H1 (cell line): Measurements from ENCODE around the gene FXYD7. TPM values are rescaled to one million over a fixed set of nuclear protein-coding genes. Genes with fewer than 3 reads are reported as not detected.

Experiments
- CTCF ChIA-PET: fragments of 300-600 bp; sonication (Branson Sonifier 250); formaldehyde crosslinking; loops from one replicate; lab custom pipeline; 2021; ENCODE audit not compliant: partially characterized antibody; lab: Charles Lee
- POLR2A ChIA-PET: fragments of 300-600 bp; sonication (Branson Sonifier 250); formaldehyde crosslinking; loops from one replicate; lab custom pipeline; 2021; ENCODE audit warnings: inconsistent platforms; ENCODE audit not compliant: partially characterized antibody; lab: Charles Lee
- DNase-seq, 2 experiments: peaks; one replicate each; pipeline versions ENCODE4 v3.0.0 to v3.0.0-alpha.2; 2010 to 2022; ENCODE audit warnings: low spot score in 2 of 2, low read depth in 1 of 2, mixed read lengths in 1 of 2
- FAIRE-seq: peaks from 2 replicates; lab custom pipeline; 2011; peaks lifted over from hg19 to GRCh38; lab: Jason Lieb, UNC
- H2AFZ ChIP-seq: 2 replicates; pipeline ENCODE4 v1.8.1; 2012; ENCODE audit warnings: low read length, inconsistent platforms
- H2AK5ac ChIP-seq: 2 replicates; pipeline ENCODE4 v1.6.1; 2013; ENCODE audit warnings: low read depth, low read length
- H2BK120ac ChIP-seq: replicated peaks from 2 replicates; pipeline ENCODE3; 2013; ENCODE audit warnings: low read depth, low read length, inconsistent platforms
- H2BK12ac ChIP-seq: 2 replicates; pipeline ENCODE4 v1.6.1; 2013; ENCODE audit warnings: low read depth, low read length
- H2BK15ac ChIP-seq: 2 replicates; pipeline ENCODE4 v1.6.1; 2013; ENCODE audit warnings: low read length
- H2BK20ac ChIP-seq: 2 replicates; pipeline ENCODE4 v1.6.1; 2013; ENCODE audit warnings: low read length
- H2BK5ac ChIP-seq: 2 replicates; pipeline ENCODE4 v1.6.1; 2013; ENCODE audit warnings: low read depth, low read length
- H3K14ac ChIP-seq: 2 replicates; pipeline ENCODE4 v1.6.1; 2013; ENCODE audit warnings: inconsistent platforms; ENCODE audit not compliant: insufficient read length
- H3K18ac ChIP-seq: 2 replicates; pipeline ENCODE4 v1.6.1; 2013; ENCODE audit warnings: low read length; ENCODE audit errors: extremely low read depth
- H3K23ac ChIP-seq: 2 replicates; pipeline ENCODE4 v1.6.1; 2013; ENCODE audit warnings: inconsistent platforms; ENCODE audit not compliant: insufficient read length
- H3K23me2 ChIP-seq: 2 replicates; pipeline ENCODE4 v1.6.1; 2013; ENCODE audit warnings: low read depth, low read length
- H3K27ac ChIP-seq: 2 replicates; pipeline ENCODE4 v1.6.1; 2011; ENCODE audit warnings: low read depth, low read length, inconsistent platforms
- H3K27me3 ChIP-seq, 4 experiments: replicated peaks in 1 of 4; 1 replicate in 1 of 4; 2 replicates in 3 of 4; pipeline versions ENCODE4 v1.6.1 to v1.8.1; 2011 to 2013; ENCODE audit warnings: low read length in 3 of 4, mild to moderate bottlenecking in 3 of 4, inconsistent platforms in 2 of 4, mixed read lengths in 2 of 4, moderate library complexity in 1 of 4; ENCODE audit not compliant: control insufficient read depth in 3 of 4, insufficient read depth in 3 of 4; ENCODE audit errors: extremely low read depth in 1 of 4
- H3K36me3 ChIP-seq, 4 experiments: 2 replicates each; pipeline versions ENCODE4 v1.6.1 to v1.8.1; 2011 to 2013; ENCODE audit warnings: mild to moderate bottlenecking in 4 of 4, low read length in 3 of 4, moderate library complexity in 2 of 4, control low read depth in 1 of 4, inconsistent platforms in 1 of 4; ENCODE audit not compliant: insufficient read depth in 4 of 4, control insufficient read depth in 2 of 4
- H3K4ac ChIP-seq: replicated peaks from 2 replicates; pipeline ENCODE3; 2013; ENCODE audit warnings: low read length, low read depth, mixed read lengths, inconsistent platforms; ENCODE audit not compliant: insufficient read length
- H3K4me1 ChIP-seq, 4 experiments: replicated peaks in 1 of 4; 1 replicate in 1 of 4; 2 replicates in 3 of 4; pipeline versions ENCODE4 v1.6.1 to v1.8.1; 2011 to 2013; ENCODE audit warnings: low read length in 3 of 4, inconsistent platforms in 2 of 4, mixed read lengths in 1 of 4; ENCODE audit not compliant: insufficient read depth in 4 of 4, control insufficient read depth in 3 of 4
- H3K4me2 ChIP-seq, 2 experiments: 2 replicates each; pipeline versions ENCODE4 v1.6.1 to v1.8.1; 2011 to 2013; ENCODE audit warnings: low read depth in 2 of 2, low read length in 2 of 2, control low read depth in 1 of 2, inconsistent platforms in 1 of 2, mild to moderate bottlenecking in 1 of 2; ENCODE audit not compliant: insufficient read depth in 1 of 2
- H3K4me3 ChIP-seq, 4 experiments: fragments of 200-600, 300-600 bp in 1 of 4; sonication (generic), shearing (Covaris generic), sonication (Bioruptor Twin) in 1 of 4; 2 replicates each; pipeline versions ENCODE4 v1.5.1 to v1.8.1; 2011 to 2016; ENCODE audit warnings: low read length in 4 of 4, low read depth in 3 of 4, control low read depth in 2 of 4, inconsistent platforms in 2 of 4, mild to moderate bottlenecking in 2 of 4, mixed read lengths in 1 of 4, moderate library complexity in 1 of 4; ENCODE audit not compliant: insufficient read depth in 2 of 4; ENCODE audit errors: extremely low read depth in 1 of 4
- H3K56ac ChIP-seq: replicated peaks from 2 replicates; pipeline ENCODE3; 2013; ENCODE audit warnings: low read depth, mild to moderate bottlenecking, mixed read lengths, low read length, inconsistent platforms; ENCODE audit not compliant: insufficient read length
- H3K79me1 ChIP-seq: 2 replicates; pipeline ENCODE4 v1.6.1; 2013; ENCODE audit warnings: low read depth, low read length, control low read depth
- H3K79me2 ChIP-seq, 2 experiments: 2 replicates each; pipeline versions ENCODE4 v1.6.1 to v1.8.1; 2012 to 2013; ENCODE audit warnings: low read length in 2 of 2, mild to moderate bottlenecking in 2 of 2, inconsistent platforms in 1 of 2; ENCODE audit not compliant: insufficient read depth in 2 of 2, control insufficient read depth in 1 of 2
- H3K9ac ChIP-seq, 4 experiments: replicated peaks in 1 of 4; 1 replicate in 1 of 4; 2 replicates in 3 of 4; pipeline versions ENCODE4 v1.6.1 to v1.8.1; 2011 to 2013; ENCODE audit warnings: low read depth in 3 of 4, low read length in 3 of 4, control low read depth in 2 of 4, mild to moderate bottlenecking in 2 of 4, moderate library complexity in 2 of 4, inconsistent platforms in 1 of 4; ENCODE audit errors: extremely low read depth in 1 of 4
- H3K9me3 ChIP-seq, 2 experiments: 2 replicates each; pipeline versions ENCODE4 v1.6.1 to v1.8.1; 2012 to 2013; ENCODE audit warnings: mild to moderate bottlenecking in 2 of 2, moderate library complexity in 2 of 2, control low read depth in 1 of 2, inconsistent platforms in 1 of 2, low read depth in 1 of 2, low read length in 1 of 2, mixed read lengths in 1 of 2; ENCODE audit not compliant: insufficient read depth in 2 of 2
- H4K20me1 ChIP-seq, 2 experiments: replicated peaks in 1 of 2; 2 replicates each; pipeline versions ENCODE3 to v1.8.1; 2011 to 2013; ENCODE audit warnings: inconsistent platforms in 2 of 2, low read length in 2 of 2, mild to moderate bottlenecking in 1 of 2; ENCODE audit not compliant: insufficient read depth in 2 of 2, control insufficient read depth in 1 of 2
- H4K5ac ChIP-seq: 2 replicates; pipeline ENCODE4 v1.6.1; 2013; ENCODE audit warnings: low read length, low read depth, mixed read lengths, inconsistent platforms; ENCODE audit not compliant: insufficient read length
- H4K8ac ChIP-seq: 2 replicates; pipeline ENCODE4 v1.8.0; 2013; ENCODE audit warnings: mild to moderate bottlenecking, moderate library complexity, low read length, inconsistent platforms; ENCODE audit not compliant: insufficient read depth; ENCODE audit errors: extremely low read depth
- H4K91ac ChIP-seq: replicated peaks from 2 replicates; pipeline ENCODE3; 2013; ENCODE audit warnings: low read length, mixed read lengths, inconsistent platforms; ENCODE audit not compliant: insufficient read length
- ASH2L ChIP-seq: fragments of 200-600, 300-600 bp; sonication (generic); IDR thresholded peaks from one replicate; pipeline ENCODE4 v1.7.1; 2017; ENCODE audit warnings: low read length
- BCL11A ChIP-seq, 2 experiments: IDR thresholded peaks; one replicate each; pipeline ENCODE4 v1.6.1; 2011; ENCODE audit warnings: low read depth in 2 of 2, low read length in 2 of 2, mild to moderate bottlenecking in 2 of 2
- SUZ12 ChIP-seq: fragments of 200-600 bp; sonication (generic); IDR thresholded peaks from 2 replicates; pipeline ENCODE4 v1.6.1; 2012; ENCODE audit warnings: mild to moderate bottlenecking, inconsistent platforms, low read length, moderate library complexity, mixed read lengths
- TAF1 ChIP-seq: IDR thresholded peaks from 2 replicates; pipeline ENCODE4 v1.6.1; 2011; ENCODE audit warnings: mild to moderate bottlenecking, low read depth, low read length
- TAF7 ChIP-seq: optimal IDR thresholded peaks from 2 replicates; pipeline ENCODE3; 2011; ENCODE audit warnings: low read depth, mild to moderate bottlenecking, inconsistent platforms, low read length, moderate library complexity, borderline replicate concordance
- WGBS, 2 experiments: shearing (Covaris generic) in 1 of 2; methylation state at CpG; one replicate each; pipeline versions ENCODE4 v1.1.6 to v1.1.7; 2013 to 2015; ENCODE audit warnings: low lambda C conversion rate in 2 of 2, mixed read lengths in 2 of 2, inconsistent platforms in 1 of 2, low coverage in 1 of 2, missing lambda C conversion rate in 1 of 2; ENCODE audit not compliant: insufficient replicate concordance in 2 of 2, insufficient coverage in 1 of 2, insufficient read length in 1 of 2; ENCODE audit errors: extremely low coverage in 1 of 2, missing lambda C conversion rate in 1 of 2; 5-methylcytosine and 5-hydroxymethylcytosine counted together
- polyA plus RNA-seq, 7 experiments: library from polyadenylated mRNA; depleted of rRNA in 3 of 7; stranded (reverse) in 5 of 7; unstranded in 2 of 7; fragments of >200 nt in 5 of 7; fragments of 200-250 nt in 2 of 7; gene quantifications; 1 replicate in 5 of 7; 2 replicates in 1 of 7; 4 replicates in 1 of 7; pipeline versions ENCODE4 v1.2.1 to v1.2.3, GENCODE V29; 2011 to 2013; ENCODE audit warnings: missing spikeins in 2 of 7, mixed read lengths in 2 of 7
- total RNA-seq: library from RNA; stranded (reverse); fragmentation: NEBNext Ultra II Directional; extraction: Animal tissue kit (Norgen Biotek cat#: 25700); gene quantifications from 2 replicates; pipeline ENCODE4 v1.2.1, GENCODE V29; 2021

Gene FXYD7
- total and polyA plus RNA-seq, 2 of the 8 experiments (the other 6 are each of a cell fraction or from before 2014, with no cell fraction given): 12.1 to 14.3 TPM

GRCh38 chr19:35136977-35137702 lies 5.9 kb upstream of the FXYD7 start:
- no peak overlapping the region for H2AK5ac ChIP-seq
- H3K27me3 ChIP-seq: peaks cover 0 to 3% (median 1%) of the 10 kb centered on the region in 4 experiments; a peak in 3 of 7 replicates
- WGBS, 2 experiments: 96% methylated on average over 9 of the region's 9 CpGs; no CpG with 5 or more reads in 1 of the 2 experiments
- H2BK5ac ChIP-seq: no peak overlapping the region
- H3K4me1 ChIP-seq: peaks cover 3 to 26% (median 19%) of the 10 kb centered on the region in 4 experiments; a peak in 6 of 7 replicates
- no peak overlapping the region for H3K56ac ChIP-seq
- no peak for DNase-seq
- H3K79me1 ChIP-seq: no peaks in the 10 kb centered on the region
- H2BK12ac ChIP-seq: no peak overlapping the region
- no peak overlapping the region for H3K4me3 ChIP-seq
- H2BK120ac ChIP-seq: no peak overlapping the region
- no peaks in the 10 kb centered on the region for H4K20me1 ChIP-seq
- no peaks in the 10 kb centered on the region for H3K36me3 ChIP-seq
- H2BK20ac ChIP-seq: no peak overlapping the region
- no peak overlapping the region for H3K4ac ChIP-seq
- POLR2A ChIA-PET: interaction anchor here (0.7 to 2.8 kb wide), 6 partner anchors 11 to 69 kb away, joined by 3 to 9 read pairs (median 5); no protein-coding TSS in a partner anchor
- FAIRE-seq: no peak
- no peak overlapping the region for H3K27ac ChIP-seq
- H3K14ac ChIP-seq: no peak overlapping the region
- peak overlapping the region; percentile 11 for H4K91ac ChIP-seq
- peaks cover 14% of the 10 kb centered on the region for H3K23me2 ChIP-seq
- no peak overlapping the region for H2BK15ac ChIP-seq
- no peak overlapping the region for H4K5ac ChIP-seq
- no peak overlapping the region for H3K23ac ChIP-seq
- no peak overlapping the region for H3K18ac ChIP-seq
- no peak overlapping the region for H3K9ac ChIP-seq
- CTCF ChIA-PET: interaction anchor here (0.7 to 10.2 kb wide), 23 partner anchors 8 to 123 kb away, joined by 3 to 154 read pairs (median 6); partner anchors contain the start of genes FXYD3, FXYD5 and HPN
- H3K9me3 ChIP-seq: no peaks in the 10 kb centered on the region
- no peak overlapping the region for H2AFZ ChIP-seq
- no peaks in the 10 kb centered on the region for H3K79me2 ChIP-seq
- H3K4me2 ChIP-seq: no peak overlapping the region
- no peak overlapping the region for H4K8ac ChIP-seq
- TF ChIP-seq ASH2L (no peak), TAF7 (no peak), BCL11A (IDR thresholded peaks at IDR 0.05; ENCODE audit: low read depth in 2 of 2, low read length in 2 of 2) (no peak), TAF1 (no peak), SUZ12 (no peak)
